Measurements from ENCODE around the gene GALNT2. TPM values are rescaled to one million over a fixed set of nuclear protein-coding genes. Genes with fewer than 3 reads are reported as not detected.

The GALNT2 gene
- total and polyA plus RNA-seq, 10 of the 15 experiments (the other 5 are each of a cell fraction or from before 2014, with no cell fraction given): 0.52 to 27.7 (median 16.3) TPM

DNA sequence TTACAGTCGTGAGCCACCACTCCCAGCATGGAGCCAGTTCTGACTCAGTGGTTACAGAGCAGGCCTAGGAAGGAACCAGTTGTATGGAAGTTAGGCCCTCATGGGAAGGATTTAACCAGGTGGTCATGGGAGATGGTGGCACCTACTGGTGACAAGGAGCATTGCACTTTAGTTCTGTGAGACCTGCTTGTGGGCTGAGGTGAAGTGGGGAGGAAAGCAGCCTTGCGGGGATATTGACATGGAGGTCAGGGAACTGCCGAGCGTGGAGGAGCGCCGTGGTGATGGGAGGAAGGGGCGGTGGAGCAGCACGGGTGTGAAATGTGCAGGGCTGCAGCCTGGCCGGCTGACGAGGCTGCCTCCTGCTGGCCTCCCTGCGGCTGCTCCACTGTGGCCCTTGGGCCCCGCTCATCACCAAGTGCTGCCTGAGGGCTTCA lies 100.4 kb downstream of the GALNT2 start:
- Histone ChIP-seq H3K36me3 (ENCODE audit: control insufficient read depth in 2 of 2, insufficient read depth in 2 of 2, low read length in 1 of 2) (no peaks in the 10 kb centered on the region), H3K27me3 (replicated peaks in 1 of 2; ENCODE audit: control insufficient read depth in 2 of 2, insufficient read depth in 2 of 2, low read length in 1 of 2) (no peaks in the 10 kb centered on the region), H4K20me1 (ENCODE audit: control insufficient read depth, insufficient read depth) (no peaks in the 10 kb centered on the region), H3K4me1 (ENCODE audit: control insufficient read depth, insufficient read depth, low read length) (peaks cover 26% of the 10 kb centered on the region), H3K4me3 (no peak overlapping the region), H3K27ac (ENCODE audit: control insufficient read depth, insufficient read depth) (no peak overlapping the region), H3K4me2 (ENCODE audit: control insufficient read depth, insufficient read depth) (no peak overlapping the region), H3K9me3 (replicated peaks; ENCODE audit: control insufficient read depth, insufficient read depth, low read length) (no peaks in the 10 kb centered on the region; the same call in 2 of the 3 replicates), H2AFZ (ENCODE audit: control insufficient read depth, low read depth, low read length) (no peak overlapping the region), H3K9ac (ENCODE audit: control insufficient read depth, insufficient read depth, low read length) (no peak overlapping the region), H3K79me2 (ENCODE audit: control insufficient read depth, insufficient read depth, low read length) (peaks cover 23% of the 10 kb centered on the region)
- ChIA-PET SMC1A (ENCODE audit: uncharacterized antibody, unreplicated experiment) (interaction anchor here (0.7 to 3.8 kb wide), 24 partner anchors 13 to 508 kb away, joined by 3 to 26 read pairs (median 4); no protein-coding TSS in a partner anchor), RAD21 (ENCODE audit: unreplicated experiment) (interaction anchor here (1.0 to 2.1 kb wide), 13 partner anchors 19 to 506 kb away, joined by 3 to 14 read pairs (median 4); partner anchors contain the start of gene GALNT2), POLR2A (interaction anchor here (0.7 to 1.7 kb wide), 3 partner anchors 9 to 57 kb away, joined by 3 to 6 read pairs (median 5); no protein-coding TSS in a partner anchor), CTCF (interaction anchor here (0.6 to 4.4 kb wide), 38 partner anchors 9 to 506 kb away, joined by 3 to 44 read pairs (median 4); no protein-coding TSS in a partner anchor)
- intact Hi-C loops (cut with micrococcal nuclease; ENCODE audit: unreplicated experiment): loop anchor here (1.0 to 10.0 kb wide), 3 partner anchors 313 to 506 kb away; no protein-coding TSS in a partner anchor
- in situ Hi-C loops (cut with MboI): no loop called here
- peak; percentile 54 for DNase-seq (ENCODE audit: low read depth, low spot score)
- ATAC-seq: peak; percentile 74
- BruUV-seq (replicated peaks): no TSS peak
- WGBS (ENCODE audit: insufficient coverage, insufficient replicate concordance, low lambda C conversion rate, missing lambda C conversion rate): 49% methylated on average over 12 of the region's 12 CpGs
- peak in 1 of 2 experiments; percentile 26; a peak in 1 of 4 replicates for TF ChIP-seq BHLHE40 (IDR thresholded peaks at IDR 0.05; ENCODE audit: borderline replicate concordance in 1 of 2, low read depth in 2 of 2, low read length in 1 of 2)
- 0 out of 2 replicates have a peak, but pooled peaks have one; percentile 23 for TF ChIP-seq IRF4 (IDR thresholded peaks at IDR 0.05; ENCODE audit: low read depth, low read length)
- no peak for TF ChIP-seq CREB1 (IDR thresholded peaks at IDR 0.05; ENCODE audit: low read depth)
- TF ChIP-seq, protein P1, sequence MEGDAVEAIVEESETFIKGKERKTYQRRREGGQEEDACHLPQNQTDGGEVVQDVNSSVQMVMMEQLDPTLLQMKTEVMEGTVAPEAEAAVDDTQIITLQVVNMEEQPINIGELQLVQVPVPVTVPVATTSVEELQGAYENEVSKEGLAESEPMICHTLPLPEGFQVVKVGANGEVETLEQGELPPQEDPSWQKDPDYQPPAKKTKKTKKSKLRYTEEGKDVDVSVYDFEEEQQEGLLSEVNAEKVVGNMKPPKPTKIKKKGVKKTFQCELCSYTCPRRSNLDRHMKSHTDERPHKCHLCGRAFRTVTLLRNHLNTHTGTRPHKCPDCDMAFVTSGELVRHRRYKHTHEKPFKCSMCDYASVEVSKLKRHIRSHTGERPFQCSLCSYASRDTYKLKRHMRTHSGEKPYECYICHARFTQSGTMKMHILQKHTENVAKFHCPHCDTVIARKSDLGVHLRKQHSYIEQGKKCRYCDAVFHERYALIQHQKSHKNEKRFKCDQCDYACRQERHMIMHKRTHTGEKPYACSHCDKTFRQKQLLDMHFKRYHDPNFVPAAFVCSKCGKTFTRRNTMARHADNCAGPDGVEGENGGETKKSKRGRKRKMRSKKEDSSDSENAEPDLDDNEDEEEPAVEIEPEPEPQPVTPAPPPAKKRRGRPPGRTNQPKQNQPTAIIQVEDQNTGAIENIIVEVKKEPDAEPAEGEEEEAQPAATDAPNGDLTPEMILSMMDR (IDR thresholded peaks at IDR 0.05 in 2 of 3, conservative IDR thresholded peaks at IDR 0.05 in 1 of 3; ENCODE audit: control insufficient read depth in 2 of 3, extremely low read depth in 1 of 3, insufficient read depth in 1 of 3, low read depth in 3 of 3, low read length in 3 of 3): peak; percentile 67 to 82 (median 79)
- TF ChIP-seq HCFC1 (IDR thresholded peaks at IDR 0.05; ENCODE audit: low read length): no peak; the same call in 1 of the 2 replicates
- no peak for TF ChIP-seq TCF12 (IDR thresholded peaks at IDR 0.05; ENCODE audit: low read depth, low read length)
- TF ChIP-seq POU2F2 (IDR thresholded peaks at IDR 0.05; ENCODE audit: borderline replicate concordance, low read depth, low read length): 0 out of 3 replicates have a peak, but pooled peaks have one; percentile 38
- peak; percentile 63 for TF ChIP-seq EED (IDR thresholded peaks at IDR 0.05; ENCODE audit: low read depth)
- TF ChIP-seq RCOR1 (conservative IDR thresholded peaks at IDR 0.05; ENCODE audit: low read depth, low read length): no peak
- TF ChIP-seq GATAD2B (conservative IDR thresholded peaks at IDR 0.05; ENCODE audit: low read depth): 0 out of 2 replicates have a peak, but pooled peaks have one; percentile 21
- 0 out of 2 replicates have a peak, but pooled peaks have one; percentile 33 for TF ChIP-seq NFXL1 (IDR thresholded peaks at IDR 0.05; ENCODE audit: borderline replicate concordance)
- TF ChIP-seq YY1 (IDR thresholded peaks at IDR 0.05; ENCODE audit: low read depth, low read length): 0 out of 2 replicates have a peak, but pooled peaks have one; percentile 27
- TF ChIP-seq IKZF1 (conservative IDR thresholded peaks at IDR 0.05): peak; percentile 66
- peak; percentile 32 to 67; a peak in 3 of 4 replicates for TF ChIP-seq IKZF2 (IDR thresholded peaks at IDR 0.05)
- 0 out of 2 replicates have a peak, but pooled peaks have one; percentile 22 for TF ChIP-seq TCF3 (IDR thresholded peaks at IDR 0.05; ENCODE audit: borderline replicate concordance, insufficient read depth, low read depth, low read length)
- peak; percentile 92 for TF ChIP-seq RAD21 (IDR thresholded peaks at IDR 0.05; ENCODE audit: insufficient read depth, low read depth, low read length)
- TF ChIP-seq SMC3 (IDR thresholded peaks at IDR 0.05; ENCODE audit: borderline replicate concordance, low read length): peak; percentile 59; the same call in 1 of the 2 replicates
- TF ChIP-seq HDGF (IDR thresholded peaks at IDR 0.05): peak; percentile 68; the same call in 1 of the 2 replicates
- peak; percentile 88 for FAIRE-seq
